Heart left ventricle (tissue), 13 donors: ENCODE measurements around the gene STKLD1.

Source experiments
- CTCF ChIP-seq, 12 donors: fragments of 200-600 bp; sonication (generic) in 4 of 12; IDR thresholded peaks; one replicate each; pipeline versions ENCODE4 v1.5.0 to v1.8.0; 2018 to 2022; ENCODE audit warnings: antibody characterized with exemption in 12 of 12, mild to moderate bottlenecking in 5 of 12
- POLR2A ChIP-seq, 2 donors: fragments of 450-650 bp; IDR thresholded peaks; one replicate each; pipeline ENCODE4 v1.6.1; 2017; ENCODE audit warnings: antibody characterized with exemption in 2 of 2, mild to moderate bottlenecking in 2 of 2, moderate library complexity in 2 of 2
- donor health status: ischemic (EF 13 %, LVEDD 7.1; RV severe dilation, severe dysfunction).
- donor health status: DM: no; HTN: yes; CAD: no.
- donor health status: DM: no; HTN: no; CAD: no.
- donor health status: ischemic (EF 25% LVEDD 6.9; RV normal size, moderate dysfunction).
- donor health status: ischemic (EF 25% LVEDD 5.7; RV mildly dilated, moderate dysfunction).
- donor health status: ischemic (EF 35%, LVEDD 5.7; RV mildly dilated, moderate dysfunction).
- donor health status: nonischemic (EF 11% LVEDD 7.7; RV severe dilation, severe dysfunction).
- donor health status: DM: yes; HTN: yes; CAD: no.
- donor health status: PGD.
- donor health status: ischemic (EF 29% LVEDD 5.4; RV normal size, mild dysfunction).
- donor health status: nonischemic (EF 23%, LVEDD 6.1; RV moderate dilation, normal function).

GRCh38 chr9:133361507-133362092, 14.6 kb upstream of the STKLD1 start:
- TF ChIP-seq CTCF (IDR thresholded peaks at IDR 0.05) (no peak), POLR2A (IDR thresholded peaks at IDR 0.05) (no peak)
